A673 (cell line): ENCODE data around the gene NECAP2. TPM values are rescaled to one million over a fixed set of nuclear protein-coding genes. Genes with fewer than 3 reads are reported as not detected.

Source experiments
- BruUV-seq: library from RNA; stranded (reverse); fragments of 400-500 nt; replicated peaks from 2 replicates; lab custom pipeline; 2021; lab: Mats Ljungman, UMichigan
- CTCF ChIA-PET: fragments of 300-600 bp; sonication (Branson Sonifier 250); formaldehyde crosslinking; loops from one replicate; lab custom pipeline; 2022; ENCODE audit warnings: antibody characterized with exemption; lab: Charles Lee
- POLR2A ChIA-PET: fragments of 300-600 bp; sonication (Branson Sonifier 250); formaldehyde crosslinking; loops from one replicate; lab custom pipeline; 2022; ENCODE audit warnings: antibody characterized with exemption; ENCODE audit not compliant: low non-redundant PET; lab: Charles Lee
- DNase-seq: peaks from one replicate; pipeline ENCODE4 v3.0.0-alpha.2; 2015; ENCODE audit warnings: low spot score
- H3K27ac ChIP-seq: fragments of 200-600 bp; sonication (generic); 2 replicates; pipeline ENCODE4 v1.5.1; 2016; ENCODE audit warnings: mixed run types, low read depth, mild to moderate bottlenecking, mixed read lengths, antibody characterized with exemption, low read length; ENCODE audit not compliant: poor library complexity, severe bottlenecking
- H3K27me3 ChIP-seq: fragments of 200-600 bp; sonication (generic); replicated peaks from 2 replicates; pipeline ENCODE4 v1.6.1; 2017; ENCODE audit warnings: mixed run types, low read depth, mild to moderate bottlenecking, mixed read lengths, antibody characterized with exemption, low read length; ENCODE audit not compliant: insufficient read depth, poor library complexity
- H3K36me3 ChIP-seq: fragments of 200-600 bp; sonication (generic); 2 replicates; pipeline ENCODE4 v1.6.1; 2016; ENCODE audit warnings: mixed run types, mild to moderate bottlenecking, mixed read lengths, antibody characterized with exemption, low read length; ENCODE audit not compliant: insufficient read depth, poor library complexity, severe bottlenecking
- H3K4me1 ChIP-seq: fragments of 200-600 bp; sonication (generic); 2 replicates; pipeline ENCODE4 v1.6.1; 2017; ENCODE audit warnings: mixed run types, mild to moderate bottlenecking, mixed read lengths, antibody characterized with exemption, low read length; ENCODE audit not compliant: insufficient read depth, poor library complexity, severe bottlenecking
- H3K4me3 ChIP-seq: fragments of 200-600 bp; sonication (generic); 2 replicates; pipeline ENCODE4 v1.5.1; 2016; ENCODE audit warnings: low read depth, mixed run types, mild to moderate bottlenecking, mixed read lengths, low read length; ENCODE audit not compliant: poor library complexity, severe bottlenecking
- H3K9me3 ChIP-seq: fragments of 200-600 bp; sonication (generic); 2 replicates; pipeline ENCODE4 v1.6.1; 2016; ENCODE audit warnings: mixed run types, low read depth, mild to moderate bottlenecking, mixed read lengths, antibody characterized with exemption, low read length; ENCODE audit not compliant: poor library complexity, severe bottlenecking
- CTCF ChIP-seq: fragments of 300-800, 200-600 bp; sonication (generic); conservative IDR thresholded peaks from 2 replicates; pipeline ENCODE4 v1.5.1; 2017; ENCODE audit warnings: low read depth, mild to moderate bottlenecking, antibody characterized with exemption, low read length, moderate library complexity, mixed read lengths
- EZH2 ChIP-seq: fragments of 200-600 bp; sonication (generic); IDR thresholded peaks from 2 replicates; pipeline ENCODE4 v1.6.1; 2017; ENCODE audit warnings: borderline replicate concordance, low read depth, mild to moderate bottlenecking, mixed read lengths, antibody characterized with exemption, low read length; ENCODE audit not compliant: poor library complexity, severe bottlenecking
- intact Hi-C: fragments of 100-400 bp; cut with micrococcal nuclease; formaldehyde crosslinking; loops from one replicate; pipeline ENCODE4 v1.10.0; 2022; ENCODE audit not compliant: unreplicated experiment
- total RNA-seq: library from RNA; stranded (reverse); gene quantifications from 2 replicates; pipeline ENCODE4 v1.2.3, GENCODE V29; 2021

The NECAP2 gene
- total RNA-seq, 1 experiment from 2014 or later, result 47.6 TPM

- DNase-seq, result no peak
- no peak overlapping the region for H3K27ac ChIP-seq
- no peaks in the 10 kb centered on the region for H3K36me3 ChIP-seq
- intact Hi-C loops, result no loop called here
- no peaks in the 10 kb centered on the region for H3K9me3 ChIP-seq
- no peaks in the 10 kb centered on the region for H3K27me3 ChIP-seq
- BruUV-seq, result no TSS peak
- no peaks in the 10 kb centered on the region for H3K4me1 ChIP-seq
- ChIA-PET CTCF (no interaction called here), POLR2A (no interaction called here)
- no peak overlapping the region for H3K4me3 ChIP-seq
- TF ChIP-seq CTCF (no peak), EZH2 (no peak)
Observed at GRCh38 chr1:16405441-16405840, 35.1 kb upstream of the NECAP2 start.

GRCh38 chr1:16406868-16407267, 33.7 kb upstream of the NECAP2 start:
- no peak for DNase-seq
- H3K4me1 ChIP-seq, result no peaks in the 10 kb centered on the region
- H3K36me3 ChIP-seq, result no peaks in the 10 kb centered on the region
- no peak overlapping the region for H3K4me3 ChIP-seq
- ChIA-PET POLR2A (no interaction called here), CTCF (no interaction called here)
- no TSS peak for BruUV-seq
- intact Hi-C loops, result no loop called here
- no peaks in the 10 kb centered on the region for H3K27me3 ChIP-seq
- TF ChIP-seq EZH2 (no peak), CTCF (no peak)
- no peak overlapping the region for H3K27ac ChIP-seq
- no peaks in the 10 kb centered on the region for H3K9me3 ChIP-seq

- CTCF ChIA-PET, result no interaction called here
- no peak for TF ChIP-seq EZH2
- Histone ChIP-seq H3K4me1 (no peaks in the 10 kb centered on the region), H3K9me3 (no peaks in the 10 kb centered on the region), H3K4me3 (no peak overlapping the region), H3K27ac (no peak overlapping the region), H3K36me3 (no peaks in the 10 kb centered on the region), H3K27me3 (no peaks in the 10 kb centered on the region)
- intact Hi-C loops, result no loop called here
- POLR2A ChIA-PET, result no interaction called here
- DNase-seq, result no peak
- no TSS peak for BruUV-seq
Observed at GRCh38 chr1:16409536-16410152, 30.9 kb upstream of the NECAP2 start.

GRCh38 chr1:16410803-16411202, 29.7 kb upstream of the NECAP2 start:
- no peak for DNase-seq
- CTCF ChIA-PET, result no interaction called here
- TF ChIP-seq EZH2, result no peak
- no peak for TF ChIP-seq CTCF
- intact Hi-C loops, result no loop called here
- Histone ChIP-seq H3K4me3 (no peak overlapping the region), H3K27ac (no peak overlapping the region), H3K9me3 (no peaks in the 10 kb centered on the region), H3K4me1 (no peaks in the 10 kb centered on the region), H3K27me3 (no peaks in the 10 kb centered on the region), H3K36me3 (no peaks in the 10 kb centered on the region)
- POLR2A ChIA-PET, result no interaction called here
- BruUV-seq, result no TSS peak
